Stomach (tissue), 9 donors: ENCODE data around the gene CAMK2B. TPM values are rescaled to one million over a fixed set of nuclear protein-coding genes. Genes with fewer than 3 reads are reported as not detected.

Experiments
- DNase-seq, 2 donors: peaks; one replicate each; pipeline versions ENCODE4 v3.0.0 to v3.0.0-alpha.2; 2013 to 2019
- H3K27ac ChIP-seq, 5 donors: fragments of 200-600 bp in 4 of 5; sonication (generic) in 4 of 5; one replicate each; pipeline ENCODE4 v1.5.1; 2013 to 2019; ENCODE audit warnings: mild to moderate bottlenecking in 1 of 5, moderate library complexity in 1 of 5
- H3K27me3 ChIP-seq, 3 donors: fragments of 200-600 bp; sonication (generic); one replicate each; pipeline ENCODE4 v1.5.1; 2017 to 2019; ENCODE audit warnings: mixed run types in 1 of 3
- H3K36me3 ChIP-seq, 4 donors: fragments of 200-600 bp; sonication (generic); 1 replicate in 3 of 4; 2 replicates in 1 of 4; pipeline ENCODE4 v1.5.1; 2016 to 2019
- H3K4me1 ChIP-seq, 4 donors: fragments of 200-600 bp; sonication (generic); one replicate each; pipeline ENCODE4 v1.5.1; 2016 to 2019
- H3K4me3 ChIP-seq, 4 donors: fragments of 200-600 bp; sonication (generic) in 3 of 4; one replicate each; pipeline ENCODE4 v1.5.1; 2016 to 2019; ENCODE audit warnings: mild to moderate bottlenecking in 1 of 4
- H3K9me3 ChIP-seq, 4 donors: fragments of 200-600 bp; sonication (generic); one replicate each; pipeline ENCODE4 v1.5.1; 2016 to 2019
- EP300 ChIP-seq: sonication (generic); formaldehyde crosslinking; IDR thresholded peaks from one replicate; pipeline ENCODE4 v1.6.1; 2017; ENCODE audit warnings: antibody characterized with exemption
- POLR2A ChIP-seq, 4 donors: fragments of 450-650 bp; IDR thresholded peaks; one replicate each; pipeline ENCODE4 v1.6.1; 2016; ENCODE audit warnings: antibody characterized with exemption in 4 of 4, control low read depth in 2 of 4, mild to moderate bottlenecking in 1 of 4, moderate library complexity in 1 of 4
- POLR2AphosphoS5 ChIP-seq, 3 donors: sonication (generic); formaldehyde crosslinking; IDR thresholded peaks; one replicate each; pipeline ENCODE4 v1.6.1; 2016; ENCODE audit warnings: antibody characterized with exemption in 3 of 3
- WGBS, 5 donors: extraction: QIAGEN DNeasy Blood & Tissue Kit in 3 of 5; methylation state at CpG; one replicate each; pipeline versions ENCODE4 v1.1.5 to v1.1.7; 2013 to 2018; 5-methylcytosine and 5-hydroxymethylcytosine counted together
- intact Hi-C: fragments of 100-400 bp; cut with DNase I; formaldehyde crosslinking; loops from one replicate; pipeline ENCODE4 v1.15.1; 2023; ENCODE audit warnings: low total_unique reads
- polyA plus RNA-seq, 3 donors: library from polyadenylated mRNA; stranded (reverse); fragments of 200-250 nt; gene quantifications; one replicate each; pipeline ENCODE4 v1.2.3, GENCODE V29; 2013
- total RNA-seq, 5 donors: library from RNA; depleted of rRNA; stranded (reverse); fragments of >200 nt; gene quantifications; one replicate each; pipeline versions ENCODE4 v1.1.0 to v1.2.3, GENCODE V29; 2014 to 2016
- TF ChIP-seq, protein P1 (sequence below), 7 experiments: fragments of 450-650 bp in 4 of 7; fragments of 200-600 bp in 3 of 7; sonication (generic) in 3 of 7; IDR thresholded peaks; one replicate each; pipeline ENCODE4 v1.5.1; 2016 to 2019; ENCODE audit warnings: antibody characterized with exemption in 7 of 7, control low read depth in 2 of 7, mild to moderate bottlenecking in 1 of 7
- donor health status: healthy with polysubstance abuse.
- donor health status: Bipolar disorder and iron deficiency.
- donor health status: healthy.

Gene CAMK2B
- total and polyA plus RNA-seq, 8 donors = 0.92 to 28.4 (median 5.4) TPM; not detected in 2

DNA sequence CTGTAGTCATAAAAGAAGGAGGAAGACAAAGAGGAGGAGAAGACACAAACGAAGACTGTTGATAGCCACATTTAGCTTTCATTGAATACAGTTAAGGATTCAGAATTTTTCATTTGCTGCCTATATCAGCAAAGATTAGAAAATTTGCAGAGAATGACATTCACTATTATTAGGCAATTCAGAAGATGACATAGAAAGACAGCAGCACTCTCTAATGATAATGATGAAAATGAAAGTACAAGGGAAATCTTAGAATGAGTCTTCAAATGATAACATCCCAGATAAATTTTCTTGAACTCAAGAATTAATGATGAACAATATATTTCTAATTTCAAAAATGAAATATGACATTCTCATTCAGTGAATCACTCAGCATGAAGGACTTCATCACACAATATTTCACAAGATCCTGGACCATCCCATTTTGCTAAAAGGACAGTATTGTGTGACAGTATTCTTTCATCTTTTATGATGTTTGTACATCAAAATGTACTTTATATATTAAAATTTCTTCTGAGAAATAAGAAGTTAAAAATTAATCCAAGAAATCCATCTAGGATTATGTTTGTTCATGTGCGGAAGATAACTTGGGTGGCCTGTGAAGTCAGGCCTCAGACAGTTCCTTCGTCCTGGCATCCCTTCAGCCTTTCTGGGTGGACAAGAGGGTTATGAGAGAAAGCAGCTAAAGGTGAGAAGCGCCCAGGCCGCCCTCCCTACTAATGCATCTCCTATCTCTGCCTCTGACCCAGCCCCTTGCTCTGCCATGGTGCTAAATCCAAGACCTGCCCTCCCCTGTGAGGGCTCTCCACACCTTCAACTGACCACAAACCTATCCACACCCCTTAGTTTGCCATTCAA lies 47.4 kb upstream of the CAMK2B start:
- no peak overlapping the region for H3K4me3 ChIP-seq
- H3K27ac ChIP-seq = no peak overlapping the region
- no peaks in the 10 kb centered on the region for H3K36me3 ChIP-seq
- no peaks in the 10 kb centered on the region for H3K9me3 ChIP-seq
- WGBS, 5 donors = 57 to 73% (median 62%) methylated on average over 5 of the region's 5 CpGs
- DNase-seq = no peak
- intact Hi-C loops = no loop called here
- H3K27me3 ChIP-seq = peaks cover 0 to 14% (median 4%) of the 10 kb centered on the region in 3 donors
- H3K4me1 ChIP-seq = no peaks in the 10 kb centered on the region
- TF ChIP-seq EP300 (no peak), POLR2A (IDR thresholded peaks at IDR 0.05) (no peak), POLR2AphosphoS5 (IDR thresholded peaks at IDR 0.05) (no peak)
- TF ChIP-seq, protein P1, sequence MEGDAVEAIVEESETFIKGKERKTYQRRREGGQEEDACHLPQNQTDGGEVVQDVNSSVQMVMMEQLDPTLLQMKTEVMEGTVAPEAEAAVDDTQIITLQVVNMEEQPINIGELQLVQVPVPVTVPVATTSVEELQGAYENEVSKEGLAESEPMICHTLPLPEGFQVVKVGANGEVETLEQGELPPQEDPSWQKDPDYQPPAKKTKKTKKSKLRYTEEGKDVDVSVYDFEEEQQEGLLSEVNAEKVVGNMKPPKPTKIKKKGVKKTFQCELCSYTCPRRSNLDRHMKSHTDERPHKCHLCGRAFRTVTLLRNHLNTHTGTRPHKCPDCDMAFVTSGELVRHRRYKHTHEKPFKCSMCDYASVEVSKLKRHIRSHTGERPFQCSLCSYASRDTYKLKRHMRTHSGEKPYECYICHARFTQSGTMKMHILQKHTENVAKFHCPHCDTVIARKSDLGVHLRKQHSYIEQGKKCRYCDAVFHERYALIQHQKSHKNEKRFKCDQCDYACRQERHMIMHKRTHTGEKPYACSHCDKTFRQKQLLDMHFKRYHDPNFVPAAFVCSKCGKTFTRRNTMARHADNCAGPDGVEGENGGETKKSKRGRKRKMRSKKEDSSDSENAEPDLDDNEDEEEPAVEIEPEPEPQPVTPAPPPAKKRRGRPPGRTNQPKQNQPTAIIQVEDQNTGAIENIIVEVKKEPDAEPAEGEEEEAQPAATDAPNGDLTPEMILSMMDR (IDR thresholded peaks at IDR 0.05) = no peak

DNA sequence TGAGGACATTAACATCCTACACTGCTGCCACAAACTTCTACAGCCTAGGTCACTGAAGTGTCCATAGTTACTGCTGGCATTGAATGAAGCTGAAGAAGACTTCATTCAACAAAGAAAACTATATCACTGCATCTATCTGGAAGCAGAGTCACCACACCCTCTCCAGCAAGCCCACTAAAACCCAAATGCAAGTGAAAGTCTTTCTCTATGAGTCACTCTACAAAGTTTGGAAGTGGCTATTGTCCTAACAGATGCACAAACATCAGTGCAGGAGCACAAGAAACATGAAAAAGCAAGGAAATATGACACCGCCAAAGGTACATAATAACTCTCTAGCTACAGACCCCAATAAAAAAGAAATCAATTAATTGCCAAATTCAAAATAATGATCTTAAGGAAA lies 43.5 kb upstream of the CAMK2B start:
- 89 to 100% (median 94%) methylated on average over 1 of the region's 1 CpG for WGBS, 5 donors
- Histone ChIP-seq H3K27me3 (peaks cover 0 to 21% (median 4%) of the 10 kb centered on the region in 3 donors), H3K36me3 (no peaks in the 10 kb centered on the region), H3K4me3 (no peak overlapping the region), H3K4me1 (no peaks in the 10 kb centered on the region), H3K9me3 (no peaks in the 10 kb centered on the region), H3K27ac (no peak overlapping the region)
- no peak for DNase-seq
- no peak for TF ChIP-seq EP300
- TF ChIP-seq, protein P1 (IDR thresholded peaks at IDR 0.05) = no peak
- TF ChIP-seq POLR2A (IDR thresholded peaks at IDR 0.05) = no peak
- no peak for TF ChIP-seq POLR2AphosphoS5 (IDR thresholded peaks at IDR 0.05)
- intact Hi-C loops = no loop called here

DNA sequence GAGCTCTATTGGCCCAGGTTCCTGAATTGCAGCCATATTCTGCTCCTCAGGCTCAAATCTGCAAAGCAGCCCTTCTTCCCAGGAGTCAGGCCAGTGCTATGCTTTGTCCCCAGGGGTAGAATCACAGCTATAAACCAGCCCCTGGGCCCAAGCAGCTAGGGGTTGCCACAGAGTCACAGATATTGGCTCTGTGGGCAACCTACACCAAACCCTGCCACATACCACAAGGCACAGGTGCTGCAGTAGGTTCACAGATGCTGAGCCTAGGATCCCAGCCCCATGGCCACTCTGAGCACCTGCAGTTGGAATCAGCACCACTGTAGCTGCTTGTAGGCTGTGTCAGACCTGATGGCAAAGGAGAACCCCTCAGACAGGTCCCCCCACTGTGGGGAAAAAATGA lies 43.1 kb upstream of the CAMK2B start:
- intact Hi-C loops = no loop called here
- Histone ChIP-seq H3K4me3 (no peak overlapping the region), H3K9me3 (no peaks in the 10 kb centered on the region), H3K36me3 (no peaks in the 10 kb centered on the region), H3K27me3 (peaks cover 0 to 21% (median 4%) of the 10 kb centered on the region in 3 donors), H3K27ac (no peak overlapping the region), H3K4me1 (no peaks in the 10 kb centered on the region)
- TF ChIP-seq EP300 = no peak
- TF ChIP-seq POLR2AphosphoS5 (IDR thresholded peaks at IDR 0.05) = no peak
- TF ChIP-seq, protein P1 (IDR thresholded peaks at IDR 0.05) = no peak
- TF ChIP-seq POLR2A (IDR thresholded peaks at IDR 0.05) = no peak
- DNase-seq = peak in 1 of 2 donors; percentile 14

DNA sequence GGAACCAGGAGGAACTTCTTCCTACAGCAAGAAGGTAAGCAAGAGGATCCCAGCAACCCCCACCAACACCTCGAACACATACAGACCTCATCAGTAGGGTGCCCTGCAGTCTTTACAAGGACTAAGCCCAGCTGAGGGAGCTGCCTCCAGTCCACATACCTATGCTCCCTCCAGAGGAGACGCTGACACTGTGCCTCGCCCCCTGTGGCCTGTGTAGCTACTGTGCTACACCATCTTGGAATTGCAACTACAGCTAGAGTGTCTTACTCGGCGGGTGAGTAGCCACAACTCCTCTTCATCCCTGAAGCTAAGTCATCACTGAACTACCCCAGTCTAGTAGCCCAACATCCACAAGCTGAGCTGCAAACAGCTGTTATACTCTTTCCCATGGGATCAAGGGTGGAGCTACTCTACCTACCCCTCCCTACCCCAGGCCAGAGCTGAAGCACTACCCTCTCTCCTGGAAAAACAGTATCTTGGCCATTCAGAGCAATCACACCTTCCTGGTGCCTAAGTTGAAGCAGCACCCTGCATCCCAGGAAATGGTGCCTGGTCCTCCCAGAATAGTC lies 42.2 kb upstream of the CAMK2B start:
- TF ChIP-seq POLR2AphosphoS5 (IDR thresholded peaks at IDR 0.05) = no peak
- no peak for TF ChIP-seq EP300
- TF ChIP-seq, protein P1 (IDR thresholded peaks at IDR 0.05) = no peak
- TF ChIP-seq POLR2A (IDR thresholded peaks at IDR 0.05) = no peak
- DNase-seq = peak in 1 of 2 donors; percentile 11
- Histone ChIP-seq H3K27me3 (peaks cover 0 to 21% (median 4%) of the 10 kb centered on the region in 3 donors), H3K4me3 (no peak overlapping the region), H3K4me1 (no peaks in the 10 kb centered on the region), H3K27ac (no peak overlapping the region), H3K36me3 (no peaks in the 10 kb centered on the region), H3K9me3 (no peaks in the 10 kb centered on the region)
- 77 to 91% (median 84%) methylated on average over 3 to 5 of the region's 5 CpGs for WGBS, 5 donors
- intact Hi-C loops = no loop called here
